NB4 (cell line): Measurements from ENCODE around the gene TFF2.

Experiments
- DNase-seq: peaks from one replicate; pipeline ENCODE4 v3.0.0; 2010; ENCODE audit warnings: low read depth
- H3K4me3 ChIP-seq: one replicate; pipeline ENCODE4 v1.5.1; 2011; ENCODE audit warnings: mild to moderate bottlenecking, low read depth, low read length, moderate library complexity
- CTCF ChIP-seq: IDR thresholded peaks from one replicate; pipeline ENCODE4 v1.5.1; 2012; ENCODE audit warnings: low read depth, low read length
- MAX ChIP-seq: IDR thresholded peaks from 2 replicates; pipeline ENCODE4 v1.6.1; 2011; ENCODE audit warnings: low read depth, low read length
- MYC ChIP-seq: IDR thresholded peaks from 2 replicates; pipeline ENCODE4 v1.6.1; 2011; ENCODE audit warnings: low read depth, low read length
- POLR2A ChIP-seq: IDR thresholded peaks from 2 replicates; pipeline ENCODE4 v1.6.1; 2011; ENCODE audit warnings: mild to moderate bottlenecking; ENCODE audit not compliant: insufficient read length; ENCODE audit errors: extremely low read depth

The TFF2 gene

GRCh38 chr21:42330380-42331371 lies 20.1 kb downstream of the TFF2 start:
- no peak for TF ChIP-seq POLR2A
- no peak for TF ChIP-seq CTCF
- no peak for TF ChIP-seq MAX
- no peak for TF ChIP-seq MYC
- DNase-seq: no peak
- H3K4me3 ChIP-seq: no peak overlapping the region

GRCh38 chr21:42324896-42325295 lies 25.9 kb downstream of the TFF2 start:
- DNase-seq: no peak
- no peak overlapping the region for H3K4me3 ChIP-seq
- no peak for TF ChIP-seq POLR2A

- TF ChIP-seq MAX: no peak
- TF ChIP-seq MYC: no peak
- TF ChIP-seq CTCF: no peak
- no peak for TF ChIP-seq POLR2A
- no peak overlapping the region for H3K4me3 ChIP-seq
- DNase-seq: no peak
Measured at GRCh38 chr21:42321845-42322244, 28.9 kb downstream of the TFF2 start.

GRCh38 chr21:42321231-42321630 lies 29.6 kb downstream of the TFF2 start:
- DNase-seq: no peak
- TF ChIP-seq MYC (no peak), POLR2A (no peak), CTCF (no peak), MAX (no peak)
- H3K4me3 ChIP-seq: no peak overlapping the region

GRCh38 chr21:42320791-42321190 lies 30.0 kb downstream of the TFF2 start:
- TF ChIP-seq MAX: no peak
- no peak for TF ChIP-seq MYC
- TF ChIP-seq CTCF: no peak
- TF ChIP-seq POLR2A: no peak
- H3K4me3 ChIP-seq: no peak overlapping the region
- no peak for DNase-seq

GRCh38 chr21:42319851-42320572 lies 30.8 kb downstream of the TFF2 start:
- no peak for DNase-seq
- TF ChIP-seq MAX: no peak; the same call in 1 of the 2 replicates
- TF ChIP-seq MYC: no peak
- TF ChIP-seq POLR2A: no peak
- no peak for TF ChIP-seq CTCF
- H3K4me3 ChIP-seq: no peak overlapping the region
